ENCODE measurements around the gene RFESD. TPM values are rescaled to one million over a fixed set of nuclear protein-coding genes. Genes with fewer than 3 reads are reported as not detected.

Gene RFESD
- total and polyA plus RNA-seq, 2 of the 8 experiments (the other 6 are each of a cell fraction or from before 2014, with no cell fraction given) = 1.7 to 2.0 TPM

DNA sequence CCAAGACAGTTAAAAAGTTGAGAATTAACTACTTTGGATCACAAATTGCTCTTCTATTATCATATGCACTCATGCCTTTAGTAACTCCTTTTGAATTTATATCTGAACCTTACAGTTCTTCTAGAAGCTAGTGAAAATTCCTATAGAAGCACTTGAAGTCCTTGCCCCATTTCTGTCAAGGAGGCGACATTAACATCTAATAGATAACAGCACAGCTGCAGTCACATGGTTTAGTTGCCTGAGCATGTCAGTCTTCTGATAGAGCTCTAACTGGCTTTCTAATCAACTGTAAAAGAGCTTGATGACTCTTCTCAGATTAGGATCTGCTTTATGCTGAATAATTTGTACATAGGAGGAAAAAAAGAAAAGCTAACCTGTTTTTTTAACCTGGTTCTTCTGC is 9.0 kb downstream of the RFESD start (continued):
- no peak for TF ChIP-seq MAFK (IDR thresholded peaks at IDR 0.05; ENCODE audit: low read depth, low read length)
- TF ChIP-seq TAF1 (IDR thresholded peaks at IDR 0.05; ENCODE audit: low read depth, low read length) = no peak

Data from H1 (cell line).